HCT116 (cell line): Measurements from ENCODE around the gene CACNA2D3. TPM values are rescaled to one million over a fixed set of nuclear protein-coding genes. Genes with fewer than 3 reads are reported as not detected.

ENCODE experiments used
- ATAC-seq: fragments of 200-7000 bp; cut with Tn5 transposase; 2 replicates; pipeline ENCODE4 v1.9.1; 2020; ENCODE audit warnings: mild to moderate bottlenecking, moderate library complexity
- BruUV-seq: library from RNA; stranded (reverse); fragments of 400-500 nt; replicated peaks from 2 replicates; lab custom pipeline; 2021; lab: Mats Ljungman, UMichigan
- CTCF ChIA-PET: fragments of 300-600 bp; sonication (Branson Sonifier 250); formaldehyde crosslinking; loops from one replicate; lab custom pipeline; 2021; ENCODE audit warnings: antibody characterized with exemption; lab: Charles Lee
- POLR2A ChIA-PET: fragments of 300-600, 350-600 bp; sonication (Branson Sonifier 250); formaldehyde crosslinking; loops from one replicate; lab custom pipeline; 2021; ENCODE audit warnings: antibody characterized with exemption; lab: Charles Lee
- RAD21 ChIA-PET, 2 experiments: fragments of 300-600 bp; sonication (Branson Sonifier 250); formaldehyde crosslinking; loops; one replicate each; lab custom pipeline; 2023; ENCODE audit warnings: low total read pairs in 2 of 2; ENCODE audit not compliant: uncharacterized antibody in 2 of 2, unreplicated experiment in 2 of 2, low non-redundant PET in 1 of 2; lab: Charles Lee
- DNase-seq: peaks from one replicate; pipeline ENCODE4 v3.0.0-alpha.2; 2010; ENCODE audit warnings: low read depth, low spot score
- H2AFZ ChIP-seq: fragments of 200-600 bp; shearing (Covaris generic), sonication (generic); 2 replicates; pipeline ENCODE4 v1.6.1; 2017; ENCODE audit warnings: low read depth, mixed run types, mixed read lengths, antibody characterized with exemption, low read length; ENCODE audit not compliant: poor library complexity, severe bottlenecking
- H3K27ac ChIP-seq: 2 replicates; pipeline ENCODE4 v1.5.1; 2012; ENCODE audit warnings: low read depth, low read length
- H3K27me3 ChIP-seq: fragments of 200-600 bp; sonication (generic); 2 replicates; pipeline ENCODE4 v1.6.1; 2016; ENCODE audit warnings: mixed run types, low read length, mixed read lengths; ENCODE audit not compliant: insufficient read depth
- H3K36me3 ChIP-seq, 2 experiments: fragments of 200-500 bp in 1 of 2; fragments of 200-600 bp in 1 of 2; sonication (Bioruptor generic) in 1 of 2; sonication (generic) in 1 of 2; 2 replicates each; pipeline versions ENCODE4 v1.5.1 to v1.6.1; 2014 to 2016; ENCODE audit warnings: low read length in 2 of 2, inconsistent platforms in 1 of 2, mixed read lengths in 1 of 2, mixed run types in 1 of 2; ENCODE audit not compliant: insufficient read depth in 2 of 2, control insufficient read depth in 1 of 2
- H3K4me1 ChIP-seq, 2 experiments: fragments of 200-600 bp in 1 of 2; sonication (generic) in 1 of 2; 2 replicates each; pipeline versions ENCODE4 v1.5.1 to v1.6.1; 2012 to 2017; ENCODE audit warnings: low read length in 2 of 2, inconsistent platforms in 1 of 2, mild to moderate bottlenecking in 1 of 2, mixed read lengths in 1 of 2, mixed run types in 1 of 2, moderate library complexity in 1 of 2; ENCODE audit not compliant: insufficient read depth in 2 of 2, control insufficient read depth in 1 of 2
- H3K4me2 ChIP-seq: fragments of 200-600 bp; sonication (generic); 2 replicates; pipeline ENCODE4 v1.6.1; 2017; ENCODE audit warnings: mixed run types, low read length, mixed read lengths
- H3K4me3 ChIP-seq, 2 experiments: fragments of 200-600 bp in 1 of 2; sonication (generic) in 1 of 2; replicated peaks in 1 of 2; 2 replicates each; pipeline ENCODE4 v1.5.1; 2011 to 2016; ENCODE audit warnings: low read length in 2 of 2, control low read depth in 1 of 2, low read depth in 1 of 2, mild to moderate bottlenecking in 1 of 2, mixed read lengths in 1 of 2, mixed run types in 1 of 2
- H3K79me2 ChIP-seq: fragments of 200-600 bp; sonication (generic); 2 replicates; pipeline ENCODE4 v1.6.1; 2017; ENCODE audit warnings: mild to moderate bottlenecking, mixed run types, low read length, moderate library complexity, mixed read lengths; ENCODE audit not compliant: insufficient read depth
- H3K9ac ChIP-seq: fragments of 200-600 bp; sonication (generic); 2 replicates; pipeline ENCODE4 v1.6.1; 2016; ENCODE audit warnings: low read length, mixed read lengths
- H3K9me2 ChIP-seq: fragments of 200-600 bp; sonication (generic), shearing (Covaris generic); 2 replicates; pipeline ENCODE4 v1.6.1; 2017; ENCODE audit warnings: mixed run types, mild to moderate bottlenecking, moderate library complexity; ENCODE audit not compliant: insufficient read depth
- H3K9me3 ChIP-seq, 2 experiments: fragments of 200-500 bp in 1 of 2; fragments of 200-600 bp in 1 of 2; sonication (Bioruptor generic) in 1 of 2; sonication (generic) in 1 of 2; 2 replicates each; pipeline ENCODE4 v1.6.1; 2014 to 2017; ENCODE audit warnings: low read length in 2 of 2, mixed read lengths in 2 of 2, inconsistent platforms in 1 of 2, low read depth in 1 of 2, mild to moderate bottlenecking in 1 of 2, mixed run types in 1 of 2, moderate library complexity in 1 of 2; ENCODE audit not compliant: control insufficient read depth in 1 of 2, insufficient read depth in 1 of 2
- H4K20me1 ChIP-seq: fragments of 200-600 bp; sonication (generic), shearing (Covaris generic); 2 replicates; pipeline ENCODE4 v1.6.1; 2017; ENCODE audit warnings: mixed run types, mild to moderate bottlenecking, moderate library complexity; ENCODE audit not compliant: insufficient read depth
- CBX3 ChIP-seq: IDR thresholded peaks from 2 replicates; pipeline ENCODE4 v1.6.1; 2012; ENCODE audit warnings: low read depth
- ELF1 ChIP-seq: IDR thresholded peaks from 2 replicates; pipeline ENCODE4 v1.6.1; 2012; ENCODE audit warnings: low read depth, borderline replicate concordance
- JUND ChIP-seq: IDR thresholded peaks from 2 replicates; pipeline ENCODE4 v1.6.1; 2012
- SIN3A ChIP-seq: IDR thresholded peaks from 2 replicates; pipeline ENCODE4 v1.6.1; 2012; ENCODE audit warnings: low read depth
- YY1 ChIP-seq: IDR thresholded peaks from 2 replicates; pipeline ENCODE4 v1.6.1; 2011; ENCODE audit warnings: low read length, low read depth, moderate library complexity, mild to moderate bottlenecking; ENCODE audit not compliant: insufficient replicate concordance; ENCODE audit errors: extremely low read depth
- ZFX ChIP-seq: fragments of 450-650 bp; IDR thresholded peaks from 2 replicates; pipeline ENCODE4 v1.6.1; 2017
- ZNF274 ChIP-seq: fragments of 200-500 bp; sonication (Bioruptor generic); IDR thresholded peaks from 2 replicates; pipeline ENCODE4 v1.6.1; 2014; ENCODE audit warnings: mild to moderate bottlenecking, low read depth, low read length, inconsistent platforms
- intact Hi-C: fragments of 100-400 bp; cut with micrococcal nuclease; formaldehyde crosslinking; loops from 2 replicates; pipeline ENCODE4 v1.10.0; 2022
- total RNA-seq: library from RNA; stranded (reverse); gene quantifications from one replicate; pipeline ENCODE4 v1.2.1, GENCODE V29; 2021; ENCODE audit not compliant: unreplicated experiment
- TF ChIP-seq, protein P1 (sequence below): IDR thresholded peaks from 2 replicates; pipeline ENCODE4 v1.6.1; 2012
- TF ChIP-seq, protein P2 (sequence below), 3 experiments: fragments of 200-600 bp in 1 of 3; sonication (generic) in 1 of 3; IDR thresholded peaks in 2 of 3; conservative IDR thresholded peaks in 1 of 3; 2 replicates each; pipeline ENCODE4 v1.5.1; 2012 to 2017; ENCODE audit warnings: low read depth in 2 of 3, low read length in 2 of 3, antibody characterized with exemption in 1 of 3, borderline replicate concordance in 1 of 3, control low read depth in 1 of 3, mild to moderate bottlenecking in 1 of 3, mixed read lengths in 1 of 3, mixed run types in 1 of 3, moderate library complexity in 1 of 3; ENCODE audit not compliant: insufficient read depth in 1 of 3

The CACNA2D3 gene
- total RNA-seq, 1 experiment from 2014 or later = 0.20 TPM

GRCh38 chr3:54865316-54865715 is 743.0 kb downstream of the CACNA2D3 start:
- no peaks in the 10 kb centered on the region for H3K9me2 ChIP-seq
- POLR2A ChIA-PET = no interaction called here
- peaks cover 0 to 6% of the 10 kb centered on the region in 2 experiments; a peak in 2 of 4 replicates for H3K9me3 ChIP-seq
- H3K4me3 ChIP-seq = no peak overlapping the region
- CTCF ChIA-PET = no interaction called here
- no peak overlapping the region for H3K9ac ChIP-seq
- RAD21 ChIA-PET = no interaction called here
- H3K27ac ChIP-seq = no peak overlapping the region
- no peak for DNase-seq
- intact Hi-C loops = no loop called here
- no peak for TF ChIP-seq SIN3A
- TF ChIP-seq ZNF274 = no peak
- no peak for TF ChIP-seq CBX3
- no peak for TF ChIP-seq ELF1
- no peak for TF ChIP-seq YY1
- no peak for TF ChIP-seq JUND
- TF ChIP-seq, protein P1, sequence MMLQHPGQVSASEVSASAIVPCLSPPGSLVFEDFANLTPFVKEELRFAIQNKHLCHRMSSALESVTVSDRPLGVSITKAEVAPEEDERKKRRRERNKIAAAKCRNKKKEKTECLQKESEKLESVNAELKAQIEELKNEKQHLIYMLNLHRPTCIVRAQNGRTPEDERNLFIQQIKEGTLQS = no peak
- TF ChIP-seq, protein P2, sequence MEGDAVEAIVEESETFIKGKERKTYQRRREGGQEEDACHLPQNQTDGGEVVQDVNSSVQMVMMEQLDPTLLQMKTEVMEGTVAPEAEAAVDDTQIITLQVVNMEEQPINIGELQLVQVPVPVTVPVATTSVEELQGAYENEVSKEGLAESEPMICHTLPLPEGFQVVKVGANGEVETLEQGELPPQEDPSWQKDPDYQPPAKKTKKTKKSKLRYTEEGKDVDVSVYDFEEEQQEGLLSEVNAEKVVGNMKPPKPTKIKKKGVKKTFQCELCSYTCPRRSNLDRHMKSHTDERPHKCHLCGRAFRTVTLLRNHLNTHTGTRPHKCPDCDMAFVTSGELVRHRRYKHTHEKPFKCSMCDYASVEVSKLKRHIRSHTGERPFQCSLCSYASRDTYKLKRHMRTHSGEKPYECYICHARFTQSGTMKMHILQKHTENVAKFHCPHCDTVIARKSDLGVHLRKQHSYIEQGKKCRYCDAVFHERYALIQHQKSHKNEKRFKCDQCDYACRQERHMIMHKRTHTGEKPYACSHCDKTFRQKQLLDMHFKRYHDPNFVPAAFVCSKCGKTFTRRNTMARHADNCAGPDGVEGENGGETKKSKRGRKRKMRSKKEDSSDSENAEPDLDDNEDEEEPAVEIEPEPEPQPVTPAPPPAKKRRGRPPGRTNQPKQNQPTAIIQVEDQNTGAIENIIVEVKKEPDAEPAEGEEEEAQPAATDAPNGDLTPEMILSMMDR (IDR thresholded peaks at IDR 0.05 in 2 of 3, conservative IDR thresholded peaks at IDR 0.05 in 1 of 3; ENCODE audit: borderline replicate concordance in 1 of 3, insufficient read depth in 1 of 3, low read depth in 2 of 3, low read length in 2 of 3) = no peak
- no peak for TF ChIP-seq ZFX
- H3K27me3 ChIP-seq = no peaks in the 10 kb centered on the region
- H3K36me3 ChIP-seq = no peaks in the 10 kb centered on the region
- ATAC-seq = no peak
- no peaks in the 10 kb centered on the region for H4K20me1 ChIP-seq
- no TSS peak for BruUV-seq
- H2AFZ ChIP-seq = no peak overlapping the region
- no peak overlapping the region for H3K4me2 ChIP-seq
- no peaks in the 10 kb centered on the region for H3K4me1 ChIP-seq
- H3K79me2 ChIP-seq = no peaks in the 10 kb centered on the region
